ENCODE measurements around the gene PPIP5K1.

DNA sequence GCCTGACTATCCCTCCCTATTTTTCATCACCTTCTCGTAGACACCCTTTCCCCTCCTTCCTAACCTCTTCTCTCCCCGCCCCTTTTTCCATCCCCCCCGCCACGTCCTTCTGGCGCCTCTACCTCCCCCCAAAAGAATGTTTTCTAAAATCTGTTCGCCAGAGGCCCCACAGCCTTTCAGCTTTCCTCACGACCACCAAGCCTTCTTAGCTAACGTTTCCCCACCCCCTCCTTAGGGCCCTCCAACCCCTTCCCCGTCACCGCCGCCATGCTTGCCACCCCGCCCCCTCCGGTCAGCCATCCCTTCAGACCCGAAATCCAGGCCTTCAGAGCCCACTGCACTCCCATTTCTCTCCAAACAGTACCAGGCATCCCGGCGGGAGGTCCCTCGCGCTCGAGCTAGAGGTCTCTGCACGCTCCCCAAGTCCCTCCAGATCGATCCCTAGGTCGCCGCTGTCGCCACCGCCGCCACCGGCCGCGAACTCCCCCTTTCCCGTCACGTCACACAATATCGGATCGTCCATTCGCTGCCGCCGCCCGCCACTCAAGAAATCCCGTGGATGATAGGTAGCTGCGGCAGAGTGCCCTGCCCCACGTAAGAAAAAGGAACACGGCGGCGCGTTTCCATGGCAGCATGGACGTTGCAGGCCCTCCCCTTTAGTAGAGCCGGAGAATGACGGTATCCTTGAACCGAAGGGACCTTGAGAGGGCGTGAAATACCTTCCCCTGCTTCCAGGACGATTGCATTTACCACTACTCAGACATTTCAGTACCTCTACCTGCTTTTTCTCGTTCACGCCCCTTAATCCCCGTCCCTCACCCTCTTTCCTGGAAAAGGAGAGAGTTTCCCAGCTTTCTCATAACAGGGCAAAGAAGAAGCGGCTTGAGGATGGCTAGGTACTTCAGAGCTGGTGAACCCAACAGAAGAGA lies 97.1 kb downstream of the PPIP5K1 start, which contains the start of gene TP53BP1:
- TF ChIP-seq EZH2 (IDR thresholded peaks at IDR 0.05; ENCODE audit: low read depth), result no peak
- no peak for TF ChIP-seq CTCF (conservative IDR thresholded peaks at IDR 0.05)
